K562 (cell line): ENCODE measurements around the gene RFC5. TPM values are rescaled to one million over a fixed set of nuclear protein-coding genes. Genes with fewer than 3 reads are reported as not detected.

Experiments
- ATAC-seq: fragments of 200-7000 bp; cut with Tn5 transposase; 3 replicates; pipeline ENCODE4 v1.9.1; 2020; ENCODE audit warnings: moderate library complexity
- BruUV-seq: library from RNA; stranded (reverse); fragments of 400-500 nt; replicated peaks from 2 replicates; lab custom pipeline; 2021; lab: Mats Ljungman, UMichigan
- CTCF ChIA-PET: fragments of 300-600 bp; formaldehyde crosslinking; extraction: SDS; loops from one replicate; lab custom pipeline; 2021; ENCODE audit warnings: low intra/inter-chr PET ratio; lab: Yijun Ruan, JAX
- POLR2A ChIA-PET: fragments of 300-600, 350-650 bp; sonication (Branson Sonifier 250); formaldehyde crosslinking; extraction: SDS; loops from one replicate; lab custom pipeline; 2021; ENCODE audit warnings: antibody characterized with exemption, inconsistent platforms; lab: Yijun Ruan, JAX
- DNase-seq, 4 experiments: peaks; one replicate each; pipeline versions ENCODE4 v3.0.0 to v3.0.0-alpha.2; 2011 to 2018; ENCODE audit warnings: low spot score in 3 of 4, mixed read lengths in 3 of 4; ENCODE audit errors: extremely low read depth in 1 of 4
- FAIRE-seq: peaks from 2 replicates; lab custom pipeline; 2011; peaks lifted over from hg19 to GRCh38; lab: Jason Lieb, UNC
- H2AFZ ChIP-seq: 2 replicates; pipeline ENCODE4 v1.6.0; 2011; ENCODE audit warnings: low read depth, low read length, control low read depth, inconsistent platforms
- H3K27ac ChIP-seq: fragments of 200-600 bp; 3 replicates; pipeline ENCODE4 v1.8.0; 2011; ENCODE audit warnings: low read depth, mild to moderate bottlenecking, control low read depth, inconsistent platforms, low read length, moderate library complexity, mixed read lengths; ENCODE audit errors: extremely low read depth
- H3K27me3 ChIP-seq, 2 experiments: fragments of 300-600 bp in 1 of 2; 2 replicates in 1 of 2; 3 replicates in 1 of 2; pipeline versions ENCODE4 v1.6.0 to v1.8.0; 2011; ENCODE audit warnings: inconsistent platforms in 2 of 2, low read length in 2 of 2, mild to moderate bottlenecking in 1 of 2, mixed read lengths in 1 of 2, moderate library complexity in 1 of 2; ENCODE audit not compliant: control insufficient read depth in 2 of 2, insufficient read depth in 2 of 2
- H3K36me3 ChIP-seq: fragments of 300-600 bp; 3 replicates; pipeline ENCODE4 v1.8.0; 2011; ENCODE audit warnings: mild to moderate bottlenecking, low read length, inconsistent platforms; ENCODE audit not compliant: control insufficient read depth, insufficient read depth
- H3K4me1 ChIP-seq, 2 experiments: fragments of 200-600 bp in 1 of 2; replicated peaks in 1 of 2; 2 replicates in 1 of 2; 3 replicates in 1 of 2; pipeline versions ENCODE4 v1.5.1 to v1.8.0; 2011; ENCODE audit warnings: inconsistent platforms in 2 of 2, low read length in 2 of 2, mild to moderate bottlenecking in 1 of 2, mixed read lengths in 1 of 2, moderate library complexity in 1 of 2; ENCODE audit not compliant: control insufficient read depth in 2 of 2, insufficient read depth in 2 of 2
- H3K4me2 ChIP-seq: 2 replicates; pipeline ENCODE4 v1.6.1; 2011; ENCODE audit warnings: low read length, control low read depth, inconsistent platforms, mixed read lengths; ENCODE audit not compliant: insufficient read depth
- H3K4me3 ChIP-seq: fragments of 200-600 bp; sonication (generic), shearing (Covaris generic); 2 replicates; pipeline ENCODE4 v1.5.1; 2016; ENCODE audit warnings: control low read depth, inconsistent platforms
- H3K79me2 ChIP-seq: fragments of 200-600 bp; 3 replicates; pipeline ENCODE4 v1.8.0; 2011; ENCODE audit warnings: low read length, inconsistent platforms; ENCODE audit not compliant: control insufficient read depth, insufficient read depth
- H3K9ac ChIP-seq, 2 experiments: 2 replicates each; pipeline versions ENCODE4 v1.6.0 to v1.6.1; 2011; ENCODE audit warnings: low read depth in 2 of 2, low read length in 2 of 2, control low read depth in 1 of 2, inconsistent platforms in 1 of 2, mild to moderate bottlenecking in 1 of 2, mixed read lengths in 1 of 2; ENCODE audit not compliant: insufficient read depth in 1 of 2
- H3K9me1 ChIP-seq: one replicate; pipeline ENCODE4 v1.6.0; 2011; ENCODE audit warnings: inconsistent platforms, mild to moderate bottlenecking, low read length, moderate library complexity; ENCODE audit not compliant: control insufficient read depth, insufficient read depth
- H3K9me3 ChIP-seq: replicated peaks from 2 replicates; pipeline ENCODE4 v1.5.1; 2011; ENCODE audit warnings: low read depth, low read length, inconsistent platforms; ENCODE audit not compliant: control insufficient read depth, insufficient read depth
- H4K20me1 ChIP-seq: replicated peaks from 2 replicates; pipeline ENCODE4 v1.6.1; 2011; ENCODE audit warnings: low read length, inconsistent platforms, mixed read lengths; ENCODE audit not compliant: control insufficient read depth, insufficient read depth
- CC2D1A ChIP-seq: fragments of 450-650 bp; IDR thresholded peaks from 2 replicates; pipeline ENCODE4 v1.6.1; 2017; ENCODE audit warnings: mild to moderate bottlenecking
- DMBX1 ChIP-seq: fragments of 250-450 bp; sonication (Bioruptor Pico); IDR thresholded peaks from 2 replicates; pipeline ENCODE4 v1.8.0; 2022; ENCODE audit warnings: inconsistent platforms, mild to moderate bottlenecking, moderate library complexity, borderline replicate concordance
- ETS1 ChIP-seq: conservative IDR thresholded peaks from 2 replicates; pipeline ENCODE4 v1.6.1; 2011; ENCODE audit warnings: low read depth, mild to moderate bottlenecking, low read length; ENCODE audit not compliant: control insufficient read depth
- HDAC1 ChIP-seq, 2 experiments: fragments of 450-650 bp; IDR thresholded peaks; 2 replicates each; pipeline ENCODE4 v1.6.1; 2016 to 2017; ENCODE audit warnings: inconsistent platforms in 1 of 2, mild to moderate bottlenecking in 1 of 2, moderate library complexity in 1 of 2
- MCM3 ChIP-seq: fragments of 450-650 bp; IDR thresholded peaks from 2 replicates; pipeline ENCODE4 v1.6.1; 2016
- NCOA1 ChIP-seq: fragments of 450-650 bp; IDR thresholded peaks from 2 replicates; pipeline ENCODE4 v1.6.1; 2016; ENCODE audit warnings: low read depth
- NFYB ChIP-seq: IDR thresholded peaks from 2 replicates; pipeline ENCODE4 v1.6.1; 2011; ENCODE audit warnings: mild to moderate bottlenecking, moderate library complexity; ENCODE audit not compliant: insufficient read length; ENCODE audit errors: extremely low read depth
- POLR2H ChIP-seq: IDR thresholded peaks from 2 replicates; pipeline ENCODE4 v1.6.1; 2016; ENCODE audit warnings: missing genetic modification characterization, low read depth, mild to moderate bottlenecking, control low read depth, missing compliant biosample characterization, moderate library complexity
- SIN3A ChIP-seq, 2 experiments: fragments of 150-350 bp in 1 of 2; IDR thresholded peaks; 2 replicates each; pipeline ENCODE4 v1.6.1; 2011 to 2016; ENCODE audit warnings: borderline replicate concordance in 2 of 2, low read depth in 2 of 2, low read length in 2 of 2, mild to moderate bottlenecking in 2 of 2, moderate library complexity in 2 of 2; ENCODE audit not compliant: control insufficient read depth in 1 of 2
- ZNF561 ChIP-seq: fragments of 450-650 bp; formaldehyde crosslinking; conservative IDR thresholded peaks from 2 replicates; pipeline ENCODE4 v1.4.0; 2020; ENCODE audit warnings: mild to moderate bottlenecking, moderate library complexity
- WGBS: fragments of 100-300 bp; shearing (Covaris generic); methylation state at CpG from one replicate; pipeline ENCODE4 v1.1.6; 2016; ENCODE audit warnings: low coverage, mixed read lengths; ENCODE audit not compliant: insufficient coverage; ENCODE audit errors: missing lambda C conversion rate; 5-methylcytosine and 5-hydroxymethylcytosine counted together
- in situ Hi-C: fragments of 300-500 bp; cut with MboI; formaldehyde crosslinking; loops from 4 replicates; pipeline ENCODE4 v1.15.0; 2018; ENCODE audit warnings: inconsistent platforms, mixed read lengths
- intact Hi-C: fragments of 100-400 bp; cut with micrococcal nuclease; formaldehyde crosslinking; loops from 2 replicates; pipeline ENCODE4 v1.14.2; 2022
- polyA plus RNA-seq, 8 experiments: library from polyadenylated mRNA; depleted of rRNA in 4 of 8; stranded (reverse) in 5 of 8; unstranded in 3 of 8; fragments of >200 nt; fragmentation: Nextera tagmentation in 2 of 8; fragmentation: Illumina TruSeq in 1 of 8; extraction: Ambion mirVana in 2 of 8; extraction: Trizol in 1 of 8; gene quantifications; 2 replicates each; pipeline versions ENCODE4 v1.2.1 to v1.2.3, GENCODE V29; 2011 to 2014; ENCODE audit warnings: inconsistent platforms in 1 of 8, missing spikeins in 1 of 8
- total RNA-seq, 7 experiments: library from RNA; depleted of rRNA in 6 of 7; stranded (reverse); fragments of >200 nt in 6 of 7; fragmentation: Illumina TruSeq in 2 of 7; extraction: Trizol in 2 of 7; gene quantifications; 2 replicates each; pipeline versions ENCODE4 v1.2.1 to v1.2.3, GENCODE V29; 2011 to 2021; ENCODE audit warnings: low replicate concordance in 1 of 7
- TF ChIP-seq, protein P1 (sequence below): fragments of 450-650 bp; IDR thresholded peaks from 2 replicates; pipeline ENCODE4 v1.6.1; 2018; ENCODE audit warnings: mild to moderate bottlenecking, low read depth; ENCODE audit not compliant: partially characterized antibody

RFC5 gene
- total and polyA plus RNA-seq, 9 of the 15 experiments (the other 6 are each of a cell fraction or from before 2014, with no cell fraction given): 61.8 to 189 (median 92.9) TPM

GRCh38 chr12:118052324-118053070 is 36.0 kb downstream of the RFC5 start (continued):
- TF ChIP-seq ETS1: no peak
- no peak for TF ChIP-seq NCOA1
- no peak for TF ChIP-seq POLR2H (tag)

DNA sequence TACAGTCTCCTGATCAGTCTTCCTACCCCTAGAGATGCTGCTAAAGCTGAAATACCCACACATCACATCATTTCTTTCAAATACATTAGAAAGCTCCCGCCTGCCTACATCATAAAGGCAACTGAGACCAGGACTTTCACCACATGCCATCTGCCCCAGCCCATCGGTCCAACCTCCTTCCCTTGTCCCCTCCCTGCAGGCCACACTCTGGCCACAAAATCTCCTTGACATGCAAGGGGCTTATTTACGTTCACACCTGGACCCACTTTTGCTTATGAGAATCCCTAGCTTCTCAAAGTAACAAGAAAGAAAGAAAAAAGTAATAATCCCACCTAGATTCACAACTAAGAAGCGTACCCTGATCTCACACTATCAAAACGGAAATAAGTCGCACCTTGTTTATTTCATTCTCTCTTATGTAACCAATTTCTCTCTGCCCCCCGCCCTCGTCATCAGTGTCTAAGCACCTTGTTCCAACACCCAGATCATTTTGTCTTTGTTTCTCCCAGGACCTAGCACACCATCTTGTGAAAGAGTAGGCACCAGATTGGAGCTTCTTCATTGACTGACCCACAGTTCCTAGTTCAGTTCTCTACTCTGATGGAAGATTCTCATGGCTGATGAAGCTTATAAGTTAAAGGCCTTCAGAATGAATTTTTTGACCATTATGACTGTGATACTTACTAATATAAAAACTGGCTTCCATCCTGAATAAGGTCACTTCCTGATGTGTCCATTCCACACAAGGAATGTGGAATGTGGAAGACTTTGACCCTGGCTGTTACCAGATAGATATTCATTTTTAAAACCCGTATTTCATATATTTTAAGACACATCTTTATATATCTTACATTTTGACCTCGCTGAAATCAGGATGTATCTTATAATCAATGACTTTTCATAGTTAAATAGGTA is 36.8 kb downstream of the RFC5 start:
- no peak for TF ChIP-seq CC2D1A
- no peak for TF ChIP-seq ZNF561 (CRISPR knock-in tag)
- no peak for TF ChIP-seq NFYB
- no peak for TF ChIP-seq DMBX1
- TF ChIP-seq, protein P1, sequence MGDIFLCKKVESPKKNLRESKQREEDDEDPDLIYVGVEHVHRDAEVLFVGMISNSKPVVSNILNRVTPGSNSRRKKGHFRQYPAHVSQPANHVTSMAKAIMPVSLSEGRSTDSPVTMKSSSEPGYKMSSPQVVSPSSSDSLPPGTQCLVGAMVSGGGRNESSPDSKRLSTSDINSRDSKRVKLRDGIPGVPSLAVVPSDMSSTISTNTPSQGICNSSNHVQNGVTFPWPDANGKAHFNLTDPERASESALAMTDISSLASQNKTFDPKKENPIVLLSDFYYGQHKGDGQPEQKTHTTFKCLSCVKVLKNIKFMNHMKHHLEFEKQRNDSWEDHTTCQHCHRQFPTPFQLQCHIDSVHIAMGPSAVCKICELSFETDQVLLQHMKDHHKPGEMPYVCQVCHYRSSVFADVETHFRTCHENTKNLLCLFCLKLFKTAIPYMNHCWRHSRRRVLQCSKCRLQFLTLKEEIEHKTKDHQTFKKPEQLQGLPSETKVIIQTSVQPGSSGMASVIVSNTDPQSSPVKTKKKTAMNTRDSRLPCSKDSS: no peak
- TF ChIP-seq MCM3: no peak
- no peak for TF ChIP-seq SIN3A (IDR thresholded peaks at IDR 0.05; ENCODE audit: borderline replicate concordance in 2 of 2, control insufficient read depth in 1 of 2, low read depth in 2 of 2, low read length in 2 of 2)
- TF ChIP-seq HDAC1 (IDR thresholded peaks at IDR 0.05): no peak
- H3K27me3 ChIP-seq: no peaks in the 10 kb centered on the region
- BruUV-seq: no TSS peak
- 90% methylated on average over 10 of the region's 10 CpGs for WGBS
- H3K36me3 ChIP-seq: peaks cover 32% of the 10 kb centered on the region; the same call in 2 of the 3 replicates
- POLR2A ChIA-PET: interaction anchor here (1.2 to 1.7 kb wide), 3 partner anchors 9 to 18 kb away, joined by 3 to 5 read pairs (median 4); no protein-coding TSS in a partner anchor
- ATAC-seq: no peak
- no peak for DNase-seq
- no peak overlapping the region for H2AFZ ChIP-seq
- H3K9me3 ChIP-seq: no peaks in the 10 kb centered on the region
- no peak overlapping the region for H3K4me3 ChIP-seq
- H4K20me1 ChIP-seq: no peaks in the 10 kb centered on the region
- FAIRE-seq: no peak
- H3K4me1 ChIP-seq: no peaks in the 10 kb centered on the region
- in situ Hi-C loops (no loop called here), intact Hi-C loops (no loop called here)
- no peak overlapping the region for H3K4me2 ChIP-seq
- no peak overlapping the region for H3K9ac ChIP-seq
- H3K27ac ChIP-seq: no peak overlapping the region
- no peaks in the 10 kb centered on the region for H3K9me1 ChIP-seq
- peaks cover 5% of the 10 kb centered on the region; the same call in 1 of the 3 replicates for H3K79me2 ChIP-seq
- CTCF ChIA-PET: no interaction called here
